Measurements from ENCODE around the gene TOP1. TPM values are rescaled to one million over a fixed set of nuclear protein-coding genes. Genes with fewer than 3 reads are reported as not detected.
A peak's percentile ranks its signal among the peaks of the same experiment; 100 is the strongest.

Gene TOP1
- total RNA-seq, 1 donor from 2014 or later: 90.8 TPM

GRCh38 chr20:41085606-41086005 lies 57.0 kb downstream of the TOP1 start:
- DNase-seq (ENCODE audit: low spot score, unreplicated experiment): no peak
- Mint-ChIP-seq H3K4me1 (ENCODE audit: low read depth) (peaks cover 4% of the 10 kb centered on the region), H3K27me3 (no peaks in the 10 kb centered on the region), H3K9me3 (ENCODE audit: low read depth) (no peaks in the 10 kb centered on the region), H3K4me3 (ENCODE audit: low read depth) (no peak overlapping the region), H3K27ac (no peak overlapping the region), H3K36me3 (ENCODE audit: insufficient read depth) (peaks cover 53% of the 10 kb centered on the region)
- TF ChIP-seq CTCF (IDR thresholded peaks at IDR 0.05; ENCODE audit: unreplicated experiment): no peak

GRCh38 chr20:41086402-41087324 lies 58.0 kb downstream of the TOP1 start:
- peaks cover 4% of the 10 kb centered on the region for H3K4me1 Mint-ChIP-seq (ENCODE audit: low read depth)
- H3K36me3 Mint-ChIP-seq (ENCODE audit: insufficient read depth): peaks cover 48% of the 10 kb centered on the region
- DNase-seq (ENCODE audit: low spot score, unreplicated experiment): no peak
- H3K27ac Mint-ChIP-seq: no peak overlapping the region
- H3K9me3 Mint-ChIP-seq (ENCODE audit: low read depth): no peaks in the 10 kb centered on the region
- H3K27me3 Mint-ChIP-seq: no peaks in the 10 kb centered on the region
- TF ChIP-seq CTCF (IDR thresholded peaks at IDR 0.05; ENCODE audit: unreplicated experiment): no peak
- no peak overlapping the region for H3K4me3 Mint-ChIP-seq (ENCODE audit: low read depth)

GRCh38 chr20:41087325-41087685 lies 58.7 kb downstream of the TOP1 start:
- no peaks in the 10 kb centered on the region for H3K9me3 Mint-ChIP-seq (ENCODE audit: low read depth)
- no peaks in the 10 kb centered on the region for H3K27me3 Mint-ChIP-seq
- H3K4me1 Mint-ChIP-seq (ENCODE audit: low read depth): peaks cover 6% of the 10 kb centered on the region
- H3K27ac Mint-ChIP-seq: no peak overlapping the region
- DNase-seq (ENCODE audit: low spot score, unreplicated experiment): no peak
- no peak for TF ChIP-seq CTCF (IDR thresholded peaks at IDR 0.05; ENCODE audit: unreplicated experiment)
- H3K4me3 Mint-ChIP-seq (ENCODE audit: low read depth): no peak overlapping the region
- H3K36me3 Mint-ChIP-seq (ENCODE audit: insufficient read depth): peaks cover 48% of the 10 kb centered on the region

- Mint-ChIP-seq H3K36me3 (ENCODE audit: insufficient read depth) (peaks cover 45% of the 10 kb centered on the region), H3K4me3 (ENCODE audit: low read depth) (no peak overlapping the region), H3K27ac (no peak overlapping the region), H3K4me1 (ENCODE audit: low read depth) (peaks cover 6% of the 10 kb centered on the region), H3K9me3 (ENCODE audit: low read depth) (no peaks in the 10 kb centered on the region), H3K27me3 (no peaks in the 10 kb centered on the region)
- no peak for TF ChIP-seq CTCF (IDR thresholded peaks at IDR 0.05; ENCODE audit: unreplicated experiment)
- DNase-seq (ENCODE audit: low spot score, unreplicated experiment): no peak
Measured at GRCh38 chr20:41087777-41088176, 59.2 kb downstream of the TOP1 start.

GRCh38 chr20:41089555-41089954 lies 60.9 kb downstream of the TOP1 start:
- DNase-seq (ENCODE audit: low spot score, unreplicated experiment): no peak
- H3K36me3 Mint-ChIP-seq (ENCODE audit: insufficient read depth): peaks cover 42% of the 10 kb centered on the region
- no peak overlapping the region for H3K4me3 Mint-ChIP-seq (ENCODE audit: low read depth)
- no peak for TF ChIP-seq CTCF (IDR thresholded peaks at IDR 0.05; ENCODE audit: unreplicated experiment)
- no peaks in the 10 kb centered on the region for H3K9me3 Mint-ChIP-seq (ENCODE audit: low read depth)
- peaks cover 6% of the 10 kb centered on the region for H3K4me1 Mint-ChIP-seq (ENCODE audit: low read depth)
- no peaks in the 10 kb centered on the region for H3K27me3 Mint-ChIP-seq
- H3K27ac Mint-ChIP-seq: peak overlapping the region; percentile 52

Measured in progenitor cell of endocrine pancreas (in vitro differentiated cells).